Measurements from ENCODE around the gene ATM.
"Not testable (repeated sequence)": the region's sequence is repeated elsewhere in the genome, so short reads cannot be mapped to it uniquely, and the experiment has no call there.

The ATM gene

DNA sequence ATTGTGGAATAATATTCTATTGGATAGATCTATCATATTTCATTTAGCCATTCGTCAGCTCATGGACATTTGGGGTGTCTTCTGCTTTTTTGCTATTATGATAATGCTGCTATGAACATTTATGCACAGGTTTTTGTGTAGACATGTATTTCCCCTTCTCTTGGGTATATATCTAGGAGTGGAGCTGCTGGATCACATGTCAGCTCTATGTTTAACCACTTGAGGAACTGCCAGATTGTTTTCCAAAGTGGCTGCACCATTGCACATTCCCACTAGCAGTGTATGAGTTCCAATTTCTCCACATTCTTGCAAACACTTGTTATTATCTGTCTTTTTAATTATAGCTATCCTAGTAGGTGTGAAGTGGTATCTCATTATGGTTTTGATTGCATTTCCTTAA, 169.5 kb downstream of the ATM start:
- no peaks in the 10 kb centered on the region for H3K9me3 ChIP-seq (ENCODE audit: control insufficient read depth, insufficient read depth, low read length)
- no peak overlapping the region for H3K4me2 ChIP-seq (ENCODE audit: low read length)
- H3K36me3 ChIP-seq (ENCODE audit: control insufficient read depth, low read length): no peaks in the 10 kb centered on the region
- H3K9me2 ChIP-seq (replicated peaks; ENCODE audit: control insufficient read depth, low read length): no peaks in the 10 kb centered on the region
- H3K27me3 ChIP-seq (ENCODE audit: control insufficient read depth, low read length): no peaks in the 10 kb centered on the region
- H3K4me3 ChIP-seq (ENCODE audit: low read length): no peak overlapping the region
- no peaks in the 10 kb centered on the region for H3F3A ChIP-seq (ENCODE audit: control insufficient read depth, insufficient read depth)
- no peaks in the 10 kb centered on the region for H3K4me1 ChIP-seq (ENCODE audit: control insufficient read depth, low read length)
- H3K27ac ChIP-seq (ENCODE audit: low read depth, low read length): no peak overlapping the region
- no peaks in the 10 kb centered on the region for H4K20me1 ChIP-seq (ENCODE audit: control insufficient read depth, insufficient read depth, low read depth, low read length)
- no peaks in the 10 kb centered on the region for H3K79me2 ChIP-seq (ENCODE audit: control insufficient read depth, low read length)
- TF ChIP-seq, protein P1, sequence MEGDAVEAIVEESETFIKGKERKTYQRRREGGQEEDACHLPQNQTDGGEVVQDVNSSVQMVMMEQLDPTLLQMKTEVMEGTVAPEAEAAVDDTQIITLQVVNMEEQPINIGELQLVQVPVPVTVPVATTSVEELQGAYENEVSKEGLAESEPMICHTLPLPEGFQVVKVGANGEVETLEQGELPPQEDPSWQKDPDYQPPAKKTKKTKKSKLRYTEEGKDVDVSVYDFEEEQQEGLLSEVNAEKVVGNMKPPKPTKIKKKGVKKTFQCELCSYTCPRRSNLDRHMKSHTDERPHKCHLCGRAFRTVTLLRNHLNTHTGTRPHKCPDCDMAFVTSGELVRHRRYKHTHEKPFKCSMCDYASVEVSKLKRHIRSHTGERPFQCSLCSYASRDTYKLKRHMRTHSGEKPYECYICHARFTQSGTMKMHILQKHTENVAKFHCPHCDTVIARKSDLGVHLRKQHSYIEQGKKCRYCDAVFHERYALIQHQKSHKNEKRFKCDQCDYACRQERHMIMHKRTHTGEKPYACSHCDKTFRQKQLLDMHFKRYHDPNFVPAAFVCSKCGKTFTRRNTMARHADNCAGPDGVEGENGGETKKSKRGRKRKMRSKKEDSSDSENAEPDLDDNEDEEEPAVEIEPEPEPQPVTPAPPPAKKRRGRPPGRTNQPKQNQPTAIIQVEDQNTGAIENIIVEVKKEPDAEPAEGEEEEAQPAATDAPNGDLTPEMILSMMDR (IDR thresholded peaks at IDR 0.05; ENCODE audit: low read depth, low read length, poor library complexity, severe bottlenecking): no peak
- no peak for TF ChIP-seq EZH2phosphoT487 (IDR thresholded peaks at IDR 0.05; ENCODE audit: borderline replicate concordance, low read length)

DNA sequence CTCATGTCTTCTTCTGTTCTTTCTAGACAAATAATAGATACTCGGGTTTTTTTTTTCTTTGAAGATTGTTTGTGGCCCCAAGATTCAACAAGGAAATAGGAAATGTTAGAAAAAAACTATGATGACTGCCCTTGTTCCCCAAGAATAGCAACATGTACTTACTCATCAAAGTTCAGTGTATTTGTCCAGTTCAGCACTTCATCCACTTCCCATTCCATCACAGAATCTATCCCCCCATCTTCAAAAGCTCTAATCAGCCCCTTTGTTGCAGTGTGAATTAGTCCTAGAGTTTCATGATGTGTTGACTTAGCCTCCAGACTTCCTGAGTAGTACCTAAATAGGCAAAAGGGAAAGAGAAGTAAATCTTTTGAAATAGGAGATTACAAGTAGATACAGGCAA, 170.2 kb downstream of the ATM start:
- H3K27ac ChIP-seq (ENCODE audit: low read depth, low read length): no peak overlapping the region
- TF ChIP-seq, protein P1 (IDR thresholded peaks at IDR 0.05; ENCODE audit: low read depth, low read length, poor library complexity, severe bottlenecking): no peak
- H3K4me2 ChIP-seq (ENCODE audit: low read length): no peak overlapping the region
- H3K9me3 ChIP-seq (ENCODE audit: control insufficient read depth, insufficient read depth, low read length): no peaks in the 10 kb centered on the region
- H4K20me1 ChIP-seq (ENCODE audit: control insufficient read depth, insufficient read depth, low read depth, low read length): no peaks in the 10 kb centered on the region
- H3K27me3 ChIP-seq (ENCODE audit: control insufficient read depth, low read length): no peaks in the 10 kb centered on the region
- no peaks in the 10 kb centered on the region for H3K9me2 ChIP-seq (replicated peaks; ENCODE audit: control insufficient read depth, low read length)
- H3F3A ChIP-seq (ENCODE audit: control insufficient read depth, insufficient read depth): no peaks in the 10 kb centered on the region
- H3K4me1 ChIP-seq (ENCODE audit: control insufficient read depth, low read length): no peaks in the 10 kb centered on the region
- H3K36me3 ChIP-seq (ENCODE audit: control insufficient read depth, low read length): no peaks in the 10 kb centered on the region
- H3K79me2 ChIP-seq (ENCODE audit: control insufficient read depth, low read length): no peaks in the 10 kb centered on the region
- H3K4me3 ChIP-seq (ENCODE audit: low read length): no peak overlapping the region

DNA sequence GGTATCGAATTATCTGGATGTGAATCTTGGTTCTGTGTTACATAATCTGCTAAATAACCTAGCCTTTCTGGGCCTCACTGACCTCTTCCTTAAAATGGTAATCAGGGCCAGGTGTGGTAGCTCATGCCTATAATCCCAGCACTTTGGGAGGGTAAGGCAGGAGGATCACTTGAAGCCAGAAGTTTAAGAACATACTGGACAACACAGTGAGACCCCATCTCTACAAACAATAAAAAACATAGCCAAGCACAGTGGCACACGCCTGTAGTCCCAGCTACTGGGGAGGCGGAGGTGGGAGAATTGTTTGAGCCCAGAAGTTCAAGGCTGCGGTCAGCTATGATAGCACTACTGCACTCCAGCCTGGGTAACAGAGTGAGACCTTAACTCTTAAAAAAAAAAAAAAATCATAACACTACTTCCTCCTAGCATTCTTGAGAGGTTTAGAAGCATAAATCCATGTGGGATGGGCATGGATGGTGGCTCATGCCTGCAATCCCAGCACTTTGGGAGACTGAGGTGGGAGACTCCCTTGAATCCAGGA, 171.9 kb downstream of the ATM start:
- TF ChIP-seq EZH2phosphoT487 (IDR thresholded peaks at IDR 0.05; ENCODE audit: borderline replicate concordance, low read length): no peak
- TF ChIP-seq, protein P1 (IDR thresholded peaks at IDR 0.05; ENCODE audit: low read depth, low read length, poor library complexity, severe bottlenecking): no peak
- Histone ChIP-seq H3K79me2 (ENCODE audit: control insufficient read depth, low read length) (no peaks in the 10 kb centered on the region), H3K9me2 (replicated peaks; ENCODE audit: control insufficient read depth, low read length) (no peaks in the 10 kb centered on the region), H3K27ac (ENCODE audit: low read depth, low read length) (no peak overlapping the region), H3K4me3 (ENCODE audit: low read length) (no peak overlapping the region), H3F3A (ENCODE audit: control insufficient read depth, insufficient read depth) (no peaks in the 10 kb centered on the region), H4K20me1 (ENCODE audit: control insufficient read depth, insufficient read depth, low read depth, low read length) (no peaks in the 10 kb centered on the region), H3K4me1 (ENCODE audit: control insufficient read depth, low read length) (no peaks in the 10 kb centered on the region), H3K9me3 (ENCODE audit: control insufficient read depth, insufficient read depth, low read length) (no peaks in the 10 kb centered on the region), H3K4me2 (ENCODE audit: low read length) (no peak overlapping the region), H3K27me3 (ENCODE audit: control insufficient read depth, low read length) (no peaks in the 10 kb centered on the region), H3K36me3 (ENCODE audit: control insufficient read depth, low read length) (no peaks in the 10 kb centered on the region)

DNA sequence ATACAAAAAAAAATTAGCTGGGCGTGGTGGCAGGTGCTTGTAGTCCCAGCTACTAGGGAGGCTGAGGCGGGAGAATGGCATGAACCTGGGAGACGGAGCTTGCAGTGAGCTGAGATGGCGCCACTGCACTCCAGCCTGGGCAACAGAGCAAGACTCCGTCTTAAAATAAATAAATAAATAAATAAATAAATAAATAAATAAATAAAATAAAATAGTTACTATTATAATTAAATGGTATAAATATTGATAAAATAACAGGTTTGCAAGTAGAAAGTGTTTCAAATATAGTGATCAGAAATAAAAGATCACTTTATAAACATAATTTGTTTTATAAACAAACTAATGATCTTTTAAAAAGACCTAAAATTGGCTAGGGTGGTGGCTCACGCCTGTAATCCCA, 173.8 kb downstream of the ATM start:
- H3K4me1 ChIP-seq (ENCODE audit: control insufficient read depth, low read length); H3K79me2 ChIP-seq (ENCODE audit: control insufficient read depth, low read length); H3K9me2 ChIP-seq (replicated peaks; ENCODE audit: control insufficient read depth, low read length); H3K9me3 ChIP-seq (ENCODE audit: control insufficient read depth, insufficient read depth, low read length); H4K20me1 ChIP-seq (ENCODE audit: control insufficient read depth, insufficient read depth, low read depth, low read length); H3K36me3 ChIP-seq (ENCODE audit: control insufficient read depth, low read length); H3K27ac ChIP-seq (ENCODE audit: low read depth, low read length); H3F3A ChIP-seq (ENCODE audit: control insufficient read depth, insufficient read depth); H3K4me3 ChIP-seq (ENCODE audit: low read length); H3K4me2 ChIP-seq (ENCODE audit: low read length); H3K27me3 ChIP-seq (ENCODE audit: control insufficient read depth, low read length): not testable (repeated sequence)

All from DOHH2 (cell line).